WTC11 (cell line): ENCODE data around the gene PLPP7. TPM values are rescaled to one million over a fixed set of nuclear protein-coding genes. Genes with fewer than 3 reads are reported as not detected.

Source experiments
- ATAC-seq: fragments of 200-7000 bp; cut with Tn5 transposase; 2 replicates; pipeline ENCODE4 v1.10.0; 2021; ENCODE audit warnings: mild to moderate bottlenecking, moderate library complexity
- CTCF ChIA-PET: fragments of 300-600 bp; sonication (Branson Sonifier 250); formaldehyde crosslinking; loops from one replicate; lab custom pipeline; 2021; ENCODE audit warnings: antibody characterized with exemption; lab: Charles Lee
- POLR2A ChIA-PET: fragments of 350-600 bp; sonication (Branson Sonifier 250); formaldehyde crosslinking; loops from one replicate; lab custom pipeline; 2021; ENCODE audit warnings: antibody characterized with exemption; lab: Charles Lee
- DNase-seq: peaks from one replicate; pipeline ENCODE4 v3.0.0; 2021; ENCODE audit warnings: low spot score
- H3K27ac Mint-ChIP-seq: 2 replicates; pipeline ENCODE4 v1.8.0; 2021; ENCODE audit warnings: mixed read lengths
- H3K27me3 Mint-ChIP-seq: 2 replicates; pipeline ENCODE4 v1.8.0; 2021; ENCODE audit warnings: low read depth, mild to moderate bottlenecking, moderate library complexity, mixed read lengths
- H3K36me3 Mint-ChIP-seq: 2 replicates; pipeline ENCODE4 v1.8.0; 2021; ENCODE audit warnings: mixed read lengths
- H3K4me1 Mint-ChIP-seq: 2 replicates; pipeline ENCODE4 v1.8.0; 2022; ENCODE audit warnings: mixed read lengths
- H3K4me3 Mint-ChIP-seq: 2 replicates; pipeline ENCODE4 v1.8.0; 2021; ENCODE audit warnings: mild to moderate bottlenecking, moderate library complexity, mixed read lengths
- H3K9me3 Mint-ChIP-seq: 2 replicates; pipeline ENCODE4 v1.8.0; 2021; ENCODE audit warnings: mixed read lengths
- ARID4B ChIP-seq: sonication (generic); formaldehyde crosslinking; IDR thresholded peaks from 2 replicates; pipeline ENCODE4 v1.8.0; 2023; ENCODE audit warnings: missing genetic modification reagents, mild to moderate bottlenecking, borderline replicate concordance
- CTCF ChIP-seq: fragments of 200-600 bp; IDR thresholded peaks from 2 replicates; pipeline ENCODE4 v1.8.0; 2022; ENCODE audit warnings: antibody characterized with exemption
- E2F5 ChIP-seq: sonication (generic); formaldehyde crosslinking; IDR thresholded peaks from 2 replicates; pipeline ENCODE4 v1.8.1; 2022; ENCODE audit warnings: mild to moderate bottlenecking, moderate library complexity, missing genetic modification reagents
- ERG ChIP-seq: fragments of 250-450 bp; sonication (Bioruptor Pico); IDR thresholded peaks from 2 replicates; pipeline ENCODE4 v1.8.0; 2021; ENCODE audit warnings: mild to moderate bottlenecking
- NFE2L1 ChIP-seq: sonication (generic); formaldehyde crosslinking; IDR thresholded peaks from 2 replicates; pipeline ENCODE4 v1.8.1; 2023; ENCODE audit warnings: missing genetic modification reagents
- TEAD4 ChIP-seq: sonication (generic); formaldehyde crosslinking; IDR thresholded peaks from 2 replicates; pipeline ENCODE4 v1.8.0; 2022; ENCODE audit warnings: mild to moderate bottlenecking, missing genetic modification reagents
- USF2 ChIP-seq: sonication (generic); formaldehyde crosslinking; IDR thresholded peaks from 2 replicates; pipeline ENCODE4 v1.8.1; 2023; ENCODE audit warnings: mild to moderate bottlenecking, missing genetic modification reagents, moderate library complexity
- ZBTB43 ChIP-seq: sonication (generic); formaldehyde crosslinking; IDR thresholded peaks from 2 replicates; pipeline ENCODE4 v1.8.1; 2023; ENCODE audit warnings: mild to moderate bottlenecking, missing genetic modification reagents
- ZNF263 ChIP-seq: sonication (generic); formaldehyde crosslinking; IDR thresholded peaks from 2 replicates; pipeline ENCODE4 v1.8.1; 2022; ENCODE audit warnings: low read depth, mild to moderate bottlenecking, moderate library complexity, missing genetic modification reagents
- ZNF396 ChIP-seq: fragments of 250-450 bp; sonication (Bioruptor Pico); IDR thresholded peaks from 2 replicates; pipeline ENCODE4 v1.8.0; 2021; ENCODE audit warnings: mild to moderate bottlenecking, moderate library complexity, borderline replicate concordance
- ZNF416 ChIP-seq: fragments of 250-450 bp; sonication (Bioruptor Pico); IDR thresholded peaks from 2 replicates; pipeline ENCODE4 v1.9.0; 2021; ENCODE audit warnings: mild to moderate bottlenecking, inconsistent platforms
- total RNA-seq: library from RNA; stranded (reverse); gene quantifications from 3 replicates; pipeline ENCODE4 v1.2.3, GENCODE V29; 2021

PLPP7 gene
- total RNA-seq, 1 experiment from 2014 or later, result 4.2 TPM

- TF ChIP-seq E2F5, result no peak
Measured at GRCh38 chr9:131258186-131258585, 31.3 kb upstream of the PLPP7 start (continued).

- Mint-ChIP-seq H3K36me3 (no peaks in the 10 kb centered on the region), H3K4me1 (peaks cover 9% of the 10 kb centered on the region), H3K27me3 (no peaks in the 10 kb centered on the region), H3K27ac (no peak overlapping the region), H3K4me3 (no peak overlapping the region), H3K9me3 (no peaks in the 10 kb centered on the region)
- ATAC-seq, result no peak
- TF ChIP-seq ERG, result no peak
- no peak for TF ChIP-seq ARID4B (CRISPR knock-in tag)
- no peak for TF ChIP-seq ZNF396
- TF ChIP-seq TEAD4 (CRISPR knock-in tag), result no peak
- no peak for TF ChIP-seq NFE2L1 (CRISPR knock-in tag)
- TF ChIP-seq USF2 (CRISPR knock-in tag), result no peak
- no peak for TF ChIP-seq CTCF
- no peak for TF ChIP-seq E2F5
- TF ChIP-seq ZNF416, result no peak
- no peak for TF ChIP-seq ZBTB43 (CRISPR knock-in tag)
- no peak for TF ChIP-seq ZNF263 (CRISPR knock-in tag)
- ChIA-PET CTCF (interaction anchor here (1.3 to 2.9 kb wide), 2 partner anchors 78 to 91 kb away, joined by 4 to 9 read pairs; no protein-coding TSS in a partner anchor), POLR2A (no interaction called here)
- no peak for DNase-seq
Measured at GRCh38 chr9:131258698-131259431, 30.7 kb upstream of the PLPP7 start.
